HG03432 (cell line): ENCODE data around the gene SCOC.

Source experiments
- ATAC-seq: cut with Tn5 transposase; IDR thresholded peaks from one replicate; pipeline ENCODE4 v1.9.1; 2021; ENCODE audit warnings: mild to moderate bottlenecking, moderate library complexity; ENCODE audit not compliant: unreplicated experiment

The SCOC gene

DNA sequence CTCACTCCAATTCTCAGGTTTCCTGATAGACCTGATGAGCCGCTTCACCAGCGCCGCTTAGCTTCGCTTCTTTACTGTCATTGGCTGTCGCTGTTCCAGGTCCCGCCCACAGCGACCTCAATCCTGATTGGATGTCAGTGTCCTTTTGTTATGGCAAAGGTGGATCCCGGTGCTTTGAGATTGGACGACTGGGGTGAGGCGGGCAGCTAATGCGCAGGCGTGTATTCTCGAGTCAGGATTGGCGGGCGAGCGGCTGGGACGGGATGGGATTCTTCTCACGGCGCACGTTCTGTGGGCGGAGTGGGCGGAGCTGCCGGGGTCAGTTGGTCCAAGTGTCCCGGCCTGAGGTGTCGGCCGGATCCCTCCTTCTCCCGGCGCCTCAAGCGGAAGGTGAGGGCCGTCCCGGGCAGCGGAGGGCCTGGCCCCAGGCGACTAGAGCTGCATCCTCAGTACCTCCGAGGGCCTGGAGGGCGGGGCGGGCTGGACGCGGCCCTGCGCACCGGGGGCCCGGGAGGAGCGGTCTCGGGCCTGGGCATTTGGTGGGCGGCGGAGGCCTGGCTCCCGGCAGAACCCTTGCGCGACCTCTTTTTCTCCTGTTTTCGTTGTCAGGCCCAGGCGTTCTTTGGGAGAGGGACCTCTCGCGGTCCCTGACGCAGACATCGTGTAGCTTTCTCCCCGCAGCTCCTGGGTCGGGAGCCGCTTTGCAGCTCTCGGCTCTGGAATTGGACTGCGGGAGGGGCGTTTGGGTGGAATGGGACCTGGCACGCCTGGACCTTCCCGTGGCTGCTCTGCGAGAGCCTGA, at the start of gene SCOC:
Gene SCOC (plus strand): TSS at position 319 of the 802 bp plus-strand sequence. CDS start 5,525 bp downstream, outside the sequence.
- peak; percentile 95 for ATAC-seq

DNA sequence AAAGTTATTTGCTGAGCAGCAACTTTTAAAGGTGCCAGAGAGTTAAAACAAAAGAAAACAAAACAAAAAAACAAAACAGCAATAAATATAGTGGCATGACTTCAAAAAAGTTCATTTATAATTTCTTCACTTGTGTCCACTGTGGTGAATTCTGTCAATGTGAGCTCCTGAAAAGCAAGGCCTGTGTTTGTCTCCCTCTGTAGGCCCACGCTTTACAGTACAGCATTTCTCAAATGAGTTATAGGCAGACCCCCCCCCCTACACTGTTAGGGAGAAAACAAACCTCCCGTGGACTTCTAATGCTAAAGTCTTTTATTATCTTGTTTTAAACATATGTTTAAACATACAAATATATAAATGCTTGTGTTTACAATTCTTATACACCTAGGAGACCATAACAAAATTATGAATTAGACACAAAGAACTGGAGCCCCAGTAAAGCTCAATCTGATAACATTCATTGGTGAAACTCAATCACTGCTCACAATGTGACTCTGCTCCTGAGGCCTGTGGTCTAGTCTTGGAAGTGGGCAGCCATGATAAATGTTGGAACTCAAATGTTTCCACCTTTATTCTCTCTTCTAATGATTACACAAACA, 47.0 kb upstream of the SCOC start:
- no peak for ATAC-seq

DNA sequence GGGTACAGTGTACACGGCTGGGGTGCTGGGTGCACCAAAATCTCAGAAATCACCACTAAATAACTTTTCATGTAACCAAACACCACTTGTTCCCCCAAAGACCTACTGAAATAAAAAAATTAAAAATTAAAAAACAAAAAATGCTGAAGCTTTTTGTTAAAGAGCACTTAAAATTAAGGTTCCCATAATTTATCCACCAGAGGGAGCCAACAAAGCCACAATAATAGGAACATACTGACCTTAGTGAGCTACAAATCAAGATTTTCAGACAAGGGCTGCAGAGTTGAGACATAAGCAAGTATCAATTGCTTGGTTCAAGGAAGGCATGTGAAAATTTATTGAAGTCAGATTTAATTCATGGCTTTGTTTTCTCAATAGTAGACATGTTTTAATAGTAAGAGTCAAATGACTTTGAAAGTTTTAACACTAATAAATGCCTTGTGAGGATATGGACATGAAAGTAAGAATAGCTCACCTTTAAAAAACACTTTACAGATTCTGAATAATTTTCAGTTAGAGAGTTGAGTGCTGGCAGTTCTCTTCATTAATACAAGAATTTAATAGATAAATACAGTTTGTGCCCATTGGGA, 43.0 kb upstream of the SCOC start:
- no peak for ATAC-seq

DNA sequence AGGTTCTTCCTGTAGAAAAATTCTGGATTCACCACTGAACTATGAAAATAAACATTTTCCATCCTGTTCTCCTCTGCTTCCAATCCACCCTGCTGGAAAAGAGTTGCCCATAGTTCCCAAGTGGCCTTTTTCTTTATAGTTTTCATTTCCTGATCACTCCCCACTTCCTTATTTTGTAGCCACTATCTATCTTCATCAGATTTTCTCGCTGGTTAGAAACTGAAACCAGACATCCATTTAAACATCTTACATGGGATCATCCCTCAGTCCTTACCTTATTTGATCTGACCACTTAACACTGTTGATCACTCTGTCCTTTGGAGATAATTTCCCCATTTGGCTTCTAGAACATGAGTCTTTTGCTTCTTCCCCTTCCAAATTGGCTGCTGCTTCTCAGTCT, 42.2 kb upstream of the SCOC start:
- ATAC-seq = no peak

DNA sequence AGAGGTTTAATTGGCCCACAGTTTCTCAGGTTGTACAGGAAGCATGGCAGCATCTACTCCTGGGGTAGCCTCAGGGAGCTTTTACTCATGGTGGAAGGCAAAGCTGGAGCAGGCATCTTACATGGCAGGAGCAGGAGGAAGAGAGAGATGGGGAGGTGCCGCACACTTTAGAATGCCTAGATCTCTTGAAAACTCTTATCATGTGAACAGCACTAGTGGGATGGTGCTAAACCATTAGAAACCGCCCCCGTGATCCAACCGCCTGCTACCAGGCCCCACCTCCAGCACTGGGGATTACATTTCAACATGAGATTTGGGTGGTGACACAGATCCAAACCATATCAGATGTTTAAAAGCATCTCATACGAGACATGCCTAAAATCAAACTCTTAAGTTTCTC, 41.6 kb upstream of the SCOC start:
- ATAC-seq = no peak

DNA sequence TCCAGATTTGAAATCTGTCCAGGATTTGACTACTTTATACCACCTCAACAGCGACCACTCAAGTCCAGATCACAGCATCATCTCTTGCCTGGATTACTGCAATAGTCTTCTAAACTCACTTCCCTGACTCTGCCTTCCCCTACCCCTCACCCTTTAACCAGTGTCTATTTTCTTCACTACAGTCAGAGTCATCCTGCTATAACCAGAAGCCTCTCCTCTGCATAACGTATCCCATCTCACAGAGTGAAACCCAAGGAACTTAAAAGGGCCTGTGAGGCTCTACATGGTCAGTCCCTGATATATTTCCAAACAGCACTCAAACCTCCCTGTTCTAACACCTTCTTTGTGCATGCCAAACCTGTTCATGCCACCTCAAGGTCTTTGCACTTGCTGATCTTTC, 40.7 kb upstream of the SCOC start:
- no peak for ATAC-seq

DNA sequence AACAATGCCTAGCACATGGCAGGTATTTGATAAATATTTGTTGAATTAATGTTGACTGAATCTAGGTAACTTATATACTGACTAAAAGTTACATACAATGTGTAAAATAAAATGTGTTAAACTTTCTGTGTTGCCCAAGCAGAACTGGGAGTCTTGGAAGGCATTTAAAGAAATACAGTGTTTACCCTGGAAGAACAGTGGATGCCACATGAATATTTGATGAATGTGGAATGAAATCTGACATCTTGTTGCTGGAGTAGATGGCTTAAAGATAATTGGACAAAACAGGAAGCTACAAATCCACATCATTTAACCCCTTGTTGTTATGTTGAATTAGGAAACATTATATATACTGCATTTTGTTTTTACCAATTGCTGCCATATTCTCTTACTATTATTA, 39.9 kb upstream of the SCOC start:
- no peak for ATAC-seq

DNA sequence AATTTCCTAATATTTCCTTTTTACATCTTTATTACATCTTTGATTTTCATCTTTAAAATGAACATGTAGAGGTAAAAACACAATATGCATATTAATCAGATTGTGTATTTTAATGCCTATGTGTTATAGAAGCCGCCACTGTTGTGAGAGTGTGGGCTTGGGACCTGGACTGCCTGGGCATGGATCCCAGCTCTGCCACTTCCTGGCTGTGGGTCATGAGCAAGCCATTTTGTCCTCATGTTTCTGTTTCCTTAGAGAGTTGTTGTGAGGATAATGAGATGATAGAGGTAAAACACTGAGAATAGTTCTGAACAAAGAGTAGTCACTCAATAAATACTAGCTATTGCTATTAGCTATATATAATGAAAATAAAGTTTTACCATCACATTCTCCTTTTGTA, 38.4 kb upstream of the SCOC start:
- ATAC-seq = no peak

DNA sequence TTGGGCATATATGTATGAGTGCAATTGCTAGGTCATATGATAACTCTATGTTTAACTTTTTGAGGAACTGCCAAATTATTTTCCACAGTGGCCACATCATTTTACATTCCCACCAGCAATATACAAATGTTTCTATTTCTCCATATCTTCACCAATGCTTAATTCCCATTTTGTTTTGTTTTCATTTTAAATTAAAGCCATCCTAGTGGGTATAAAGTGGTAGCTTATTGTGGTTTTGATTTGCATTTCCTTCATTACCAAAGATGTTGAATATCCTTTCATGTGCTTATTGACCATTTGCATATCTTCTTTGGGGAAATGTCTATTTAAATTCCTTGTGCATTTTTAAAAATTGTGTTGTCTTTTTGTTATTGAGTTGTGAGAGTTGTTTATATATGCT, 36.7 kb upstream of the SCOC start:
- no peak for ATAC-seq

DNA sequence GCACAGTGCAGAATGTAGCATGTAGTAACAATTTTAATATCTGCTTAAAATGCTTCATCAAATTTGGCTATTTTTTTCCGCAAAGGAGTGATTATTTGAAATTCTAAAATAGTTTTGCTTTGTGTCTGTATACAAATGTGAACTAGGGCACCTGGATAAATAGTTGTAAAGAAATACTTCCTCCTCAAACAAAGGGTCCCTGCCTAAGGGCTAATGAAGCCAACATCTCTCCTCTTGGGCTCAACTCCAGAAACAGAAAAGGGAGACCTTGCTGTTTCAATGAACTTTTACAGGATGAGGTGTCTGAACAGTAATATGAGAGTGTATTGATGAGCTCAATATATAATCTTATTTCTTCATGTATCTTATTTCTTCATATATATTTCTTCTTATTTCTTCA, 30.8 kb upstream of the SCOC start:
- ATAC-seq = no peak

DNA sequence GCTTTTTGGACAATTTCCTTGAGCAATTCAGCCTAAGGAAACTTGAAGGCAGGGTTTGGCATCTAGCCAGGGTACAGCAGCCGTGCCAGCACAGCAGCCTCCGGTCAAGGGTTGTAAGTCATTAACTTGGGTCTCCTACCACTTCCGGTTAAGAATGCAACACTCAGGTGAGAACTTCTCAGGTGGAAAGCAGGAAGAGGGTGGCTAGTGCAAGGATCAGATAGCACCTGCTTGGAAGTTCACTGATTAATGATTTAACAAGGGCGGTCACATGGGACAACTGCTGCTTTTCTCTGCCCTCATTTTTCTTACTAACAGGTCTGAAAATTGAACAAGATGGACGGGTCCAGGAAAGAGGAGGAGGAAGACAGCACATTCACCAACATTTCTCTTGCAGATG, 30.1 kb upstream of the SCOC start:
- peak; percentile 84 for ATAC-seq

DNA sequence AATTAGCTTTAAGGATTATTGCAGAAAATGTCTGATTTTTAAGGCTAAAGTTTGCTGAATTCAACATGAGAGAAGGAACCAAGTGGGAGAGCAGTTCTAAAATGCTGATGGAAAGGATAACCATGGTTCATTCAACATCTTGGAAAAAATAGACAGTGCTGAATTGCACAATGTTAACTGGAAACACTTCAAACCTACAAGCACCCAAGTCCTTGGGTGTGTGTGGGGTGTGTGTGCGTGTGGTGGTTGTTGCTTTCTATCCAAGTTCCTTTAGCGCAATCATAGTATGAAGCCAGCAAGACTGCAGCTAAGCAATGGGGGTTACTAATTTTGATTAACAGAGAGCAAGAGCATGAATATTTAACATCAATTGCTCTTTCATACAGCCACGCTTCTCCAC, 29.3 kb upstream of the SCOC start:
- no peak for ATAC-seq

DNA sequence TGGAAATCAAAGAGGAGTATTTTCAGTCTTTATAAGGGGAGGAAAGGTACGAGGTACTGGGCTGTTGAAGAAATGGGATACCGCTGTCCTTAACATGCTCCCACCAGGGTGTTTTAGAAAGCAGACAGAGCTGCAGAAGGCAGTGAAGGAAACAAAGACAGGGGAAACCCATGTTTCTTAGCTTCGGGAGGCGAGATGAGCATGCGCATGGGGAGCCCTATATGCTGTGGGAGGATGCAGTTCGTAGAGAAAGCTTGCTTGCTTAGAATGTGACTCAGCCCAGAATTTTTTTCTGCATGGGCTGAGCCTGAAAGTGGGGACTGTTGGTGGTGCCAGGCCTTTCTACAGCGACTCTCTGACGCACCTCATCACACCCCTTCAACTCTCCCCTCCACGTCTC, 28.8 kb upstream of the SCOC start:
- no peak for ATAC-seq

DNA sequence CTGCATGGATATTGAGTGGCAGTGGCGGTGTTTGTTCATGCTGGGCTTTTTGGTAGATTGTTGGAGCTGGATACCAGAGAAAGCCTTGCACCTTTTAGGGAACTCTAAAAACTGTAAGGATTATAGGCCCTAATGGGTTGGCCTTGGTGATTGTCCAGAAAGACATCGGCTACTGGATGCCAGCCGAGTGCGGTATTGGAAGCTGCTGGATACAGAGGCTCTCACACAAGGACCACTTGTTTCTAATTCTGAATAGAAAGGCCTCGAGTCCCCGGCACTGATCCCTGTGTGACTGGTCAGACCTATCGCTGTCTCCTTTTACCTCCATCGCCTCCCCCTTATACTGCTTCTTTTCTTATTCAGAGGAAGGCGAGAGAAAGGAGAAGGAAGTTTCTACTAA, 27.3 kb upstream of the SCOC start:
- ATAC-seq = no peak

DNA sequence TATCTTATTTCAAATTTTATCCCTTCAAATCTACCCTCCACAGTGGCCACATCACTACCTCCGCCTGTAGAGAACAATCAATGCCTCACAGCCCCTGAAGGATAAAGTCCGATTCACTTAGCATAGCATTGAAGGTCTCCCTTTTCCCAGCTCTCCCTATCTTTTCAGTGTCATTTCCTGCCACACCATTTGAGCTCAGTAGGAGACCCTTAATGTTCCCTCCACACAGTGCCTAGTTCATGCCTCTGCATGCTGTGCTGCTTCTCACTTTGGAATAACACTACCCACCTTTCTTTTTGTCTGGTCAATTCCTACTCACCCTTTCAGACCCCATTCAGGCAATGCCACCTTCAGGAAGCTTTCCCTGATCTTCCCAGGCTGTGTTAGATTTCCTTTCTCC, 23.6 kb upstream of the SCOC start:
- ATAC-seq = no peak

DNA sequence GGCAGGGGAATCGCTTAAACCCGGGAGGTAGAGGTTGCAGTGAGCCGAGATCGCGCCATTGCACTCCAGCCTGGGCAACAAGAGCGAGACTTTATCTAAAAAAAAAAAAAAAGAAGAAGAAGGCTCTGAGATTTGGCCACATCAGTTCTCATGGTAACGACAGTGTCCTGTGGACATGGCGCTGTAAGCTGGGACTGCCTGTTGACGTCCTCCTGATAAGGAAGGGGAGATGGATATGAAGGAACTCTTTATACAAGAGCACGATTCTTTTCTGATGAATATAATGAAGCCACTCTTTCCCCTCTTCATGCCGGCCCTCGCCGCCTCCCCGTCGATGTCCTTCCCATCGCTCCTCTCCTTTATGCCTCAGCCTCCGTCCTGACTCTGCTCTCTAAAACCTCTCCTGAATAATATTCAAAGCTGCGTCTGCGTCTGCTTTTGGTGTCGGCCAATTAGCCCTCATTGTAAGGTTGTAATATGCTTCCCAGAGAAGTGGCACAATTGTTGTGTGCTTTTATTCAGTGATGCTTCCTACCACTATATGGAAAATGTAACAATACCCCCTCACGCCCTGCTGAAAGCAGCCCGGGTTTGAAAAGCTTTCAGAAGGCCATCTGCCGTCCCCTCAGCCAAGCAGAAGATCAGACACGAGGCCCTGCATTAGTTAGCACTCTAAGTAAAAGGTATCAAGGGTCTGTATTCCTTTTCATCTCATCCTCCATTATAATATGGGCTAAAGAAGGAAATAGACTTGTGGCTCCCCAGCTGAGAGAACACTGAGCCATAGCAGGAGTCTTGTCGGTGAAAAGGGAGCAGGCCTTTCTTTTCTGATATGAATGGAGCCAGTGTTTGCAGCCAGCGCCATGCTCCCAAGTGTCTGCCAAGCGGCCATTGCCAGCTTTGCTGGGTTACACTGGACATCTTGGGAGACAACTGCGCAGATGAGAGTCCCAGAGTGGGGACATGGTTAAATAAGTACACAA, 22.1 kb upstream of the SCOC start:
- no peak for ATAC-seq

DNA sequence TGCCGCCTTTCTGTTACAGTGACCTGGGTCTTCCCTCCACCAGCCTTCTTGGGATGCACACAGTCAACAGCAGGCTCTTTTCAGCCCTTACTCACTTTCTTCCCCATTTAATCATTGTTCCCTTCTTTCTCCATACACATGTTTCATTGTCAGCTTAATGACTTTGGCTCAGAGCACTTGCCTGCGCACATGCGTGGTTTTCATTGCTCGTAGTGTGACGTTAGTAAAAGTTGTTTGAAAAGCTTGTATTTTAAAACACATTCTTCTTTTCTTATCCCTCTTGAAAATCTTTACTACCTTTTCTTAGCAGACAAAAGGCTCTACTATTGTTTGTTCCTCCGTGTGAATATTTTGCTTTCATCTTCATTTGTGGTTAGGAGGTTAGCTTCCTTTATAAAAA, 19.7 kb upstream of the SCOC start:
- no peak for ATAC-seq

DNA sequence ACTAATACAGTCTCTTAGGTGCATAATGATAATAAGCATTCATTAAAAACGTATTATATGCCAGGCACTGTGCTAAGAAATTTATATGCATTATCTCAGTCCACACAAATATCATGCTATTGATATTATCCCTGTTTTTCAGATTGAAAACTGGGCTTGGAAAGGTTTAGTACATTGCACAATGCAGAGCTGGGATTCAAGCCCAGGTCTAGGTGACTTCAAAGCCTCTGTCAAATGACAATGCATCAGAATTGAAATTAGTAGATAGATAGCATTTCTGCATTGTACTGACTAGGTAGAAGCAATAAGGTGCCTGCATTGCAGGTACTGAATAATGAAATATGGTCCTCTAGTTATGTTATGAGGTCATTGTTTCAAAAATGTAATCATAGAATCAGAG, 18.2 kb upstream of the SCOC start:
- ATAC-seq = no peak

DNA sequence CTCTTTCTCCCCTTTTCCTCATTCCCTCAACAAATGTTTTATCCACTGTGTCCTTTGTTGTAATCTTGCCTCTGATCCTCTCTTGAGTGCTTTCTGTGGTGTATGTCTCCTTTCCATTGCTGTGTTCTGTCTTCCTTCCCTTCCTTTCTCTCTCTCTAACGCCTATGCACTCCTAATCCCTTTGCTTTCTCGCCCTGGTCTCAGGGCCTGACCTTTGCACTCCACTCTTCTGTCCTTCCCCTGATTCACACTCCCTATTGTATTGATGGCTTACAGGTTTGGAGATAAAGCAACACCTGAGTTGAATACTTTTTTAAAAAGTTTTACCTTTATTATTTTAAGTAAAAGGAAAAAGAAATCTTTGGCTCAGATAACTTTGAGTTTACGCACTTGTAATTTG, 15.6 kb upstream of the SCOC start:
- no peak for ATAC-seq

DNA sequence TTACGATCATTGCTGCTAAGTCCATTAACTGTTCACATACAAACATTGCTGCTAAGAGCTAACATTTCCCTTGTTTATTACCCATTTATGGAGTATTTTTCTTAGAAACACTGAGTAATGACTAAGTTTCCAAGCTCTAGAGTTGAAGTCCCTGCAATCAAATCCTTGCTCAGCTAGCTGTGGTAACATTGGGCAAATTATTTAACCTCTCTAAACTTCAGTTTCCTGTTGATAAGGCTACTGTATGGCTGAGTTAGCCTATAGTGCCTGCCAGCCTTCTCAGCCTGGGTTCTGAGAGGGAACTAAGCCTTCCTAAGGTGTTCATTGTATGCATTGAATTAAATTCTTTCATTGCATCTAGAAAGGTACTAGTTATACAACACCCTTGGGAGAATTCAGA, 15.2 kb upstream of the SCOC start:
- ATAC-seq = no peak
